Panc1 (cell line): ENCODE measurements around the gene ISLR2. TPM values are rescaled to one million over a fixed set of nuclear protein-coding genes. Genes with fewer than 3 reads are reported as not detected.

Source experiments
- ATAC-seq: fragments of 200-7000 bp; cut with Tn5 transposase; 2 replicates; pipeline ENCODE4 v1.9.1; 2020; ENCODE audit warnings: mild to moderate bottlenecking, moderate library complexity
- BruUV-seq: library from RNA; stranded (reverse); fragments of 400-500 nt; replicated peaks from 2 replicates; lab custom pipeline; 2021; lab: Mats Ljungman, UMichigan
- CTCF ChIA-PET: fragments of 300-600 bp; sonication (Branson Sonifier 250); formaldehyde crosslinking; loops from one replicate; lab custom pipeline; 2022; ENCODE audit warnings: antibody characterized with exemption; lab: Charles Lee
- POLR2A ChIA-PET: fragments of 300-600 bp; sonication (Branson Sonifier 250); formaldehyde crosslinking; loops from one replicate; lab custom pipeline; 2022; ENCODE audit warnings: antibody characterized with exemption; lab: Charles Lee
- DNase-seq: peaks from one replicate; pipeline ENCODE4 v3.0.0-alpha.2; 2010; ENCODE audit warnings: low read depth, low spot score
- H3K27ac ChIP-seq: 2 replicates; pipeline ENCODE4 v1.5.1; 2011; ENCODE audit warnings: mild to moderate bottlenecking, low read length, inconsistent platforms
- H3K27me3 ChIP-seq: fragments of 200-500 bp; sonication (Bioruptor generic); 2 replicates; pipeline ENCODE4 v1.6.0; 2014; ENCODE audit warnings: low read length, inconsistent platforms; ENCODE audit not compliant: control insufficient read depth, insufficient read depth
- H3K36me3 ChIP-seq: fragments of 200-500 bp; sonication (Bioruptor generic); 2 replicates; pipeline ENCODE4 v1.5.1; 2014; ENCODE audit warnings: inconsistent platforms, mild to moderate bottlenecking, low read length, moderate library complexity; ENCODE audit not compliant: control insufficient read depth, insufficient read depth
- H3K4me1 ChIP-seq: 2 replicates; pipeline ENCODE4 v1.5.1; 2011; ENCODE audit warnings: inconsistent platforms, mild to moderate bottlenecking, low read length, moderate library complexity; ENCODE audit not compliant: control insufficient read depth, insufficient read depth
- H3K4me3 ChIP-seq, 2 experiments: 2 replicates each; pipeline ENCODE4 v1.5.1; 2011 to 2012; ENCODE audit warnings: low read depth in 2 of 2, low read length in 2 of 2, mild to moderate bottlenecking in 2 of 2, inconsistent platforms in 1 of 2, moderate library complexity in 1 of 2
- H3K9me3 ChIP-seq: fragments of 200-500 bp; sonication (Bioruptor generic); 2 replicates; pipeline ENCODE4 v1.5.1; 2014; ENCODE audit warnings: low read depth, mild to moderate bottlenecking, inconsistent platforms, low read length, moderate library complexity; ENCODE audit not compliant: control insufficient read depth, insufficient read depth
- CTCF ChIP-seq: fragments of 450-650 bp; IDR thresholded peaks from 2 replicates; pipeline ENCODE4 v1.5.1; 2017; ENCODE audit warnings: mild to moderate bottlenecking
- POLR2AphosphoS5 ChIP-seq: IDR thresholded peaks from 2 replicates; pipeline ENCODE4 v1.6.1; 2012; ENCODE audit warnings: mild to moderate bottlenecking, low read depth, low read length, moderate library complexity
- REST ChIP-seq, 2 experiments: IDR thresholded peaks; 2 replicates each; pipeline ENCODE4 v1.6.1; 2011 to 2012; ENCODE audit warnings: low read depth in 2 of 2, control low read depth in 1 of 2, low read length in 1 of 2, mild to moderate bottlenecking in 1 of 2, moderate library complexity in 1 of 2; ENCODE audit not compliant: insufficient read depth in 1 of 2
- SIN3A ChIP-seq: IDR thresholded peaks from 2 replicates; pipeline ENCODE4 v1.6.1; 2012; ENCODE audit warnings: low read depth, mild to moderate bottlenecking, low read length, moderate library complexity, borderline replicate concordance; ENCODE audit not compliant: insufficient read depth
- TCF7L2 ChIP-seq: IDR thresholded peaks from 2 replicates; pipeline ENCODE4 v1.6.1; 2011; ENCODE audit warnings: mild to moderate bottlenecking, low read depth, low read length, inconsistent platforms
- in situ Hi-C: cut with HindIII; loops from 2 replicates; pipeline ENCODE4 v1.10.0; 2016; ENCODE audit warnings: low sequenced_read_pairs, low pct_unique_long_range_greater_than_20kb
- intact Hi-C: fragments of 100-400 bp; cut with micrococcal nuclease; formaldehyde crosslinking; loops from one replicate; pipeline ENCODE4 v1.10.0; 2022; ENCODE audit not compliant: unreplicated experiment
- total RNA-seq: library from RNA; stranded (reverse); gene quantifications from one replicate; pipeline ENCODE4 v1.2.1, GENCODE V29; 2021; ENCODE audit not compliant: unreplicated experiment

Gene ISLR2
- total RNA-seq, 1 experiment from 2014 or later: 0.36 TPM

- ATAC-seq (no peak), DNase-seq (no peak)
- TF ChIP-seq CTCF (no peak), REST (IDR thresholded peaks at IDR 0.05; ENCODE audit: insufficient read depth in 1 of 2, low read depth in 2 of 2, low read length in 1 of 2) (no peak), POLR2AphosphoS5 (no peak), TCF7L2 (no peak), SIN3A (no peak)
- Histone ChIP-seq H3K27ac (no peak overlapping the region), H3K27me3 (no peaks in the 10 kb centered on the region; the same call in none of the 2 replicates), H3K9me3 (no peaks in the 10 kb centered on the region), H3K4me3 (no peak overlapping the region), H3K36me3 (no peaks in the 10 kb centered on the region), H3K4me1 (no peaks in the 10 kb centered on the region; the same call in 1 of the 2 replicates)
- intact Hi-C loops (no loop called here), in situ Hi-C loops (no loop called here)
- ChIA-PET CTCF (no interaction called here), POLR2A (no interaction called here)
- BruUV-seq: no TSS peak
These were observed 8.5 kb upstream of the ISLR2 start for GRCh38 chr15:74121858-74122257.

- no peak for ATAC-seq
- intact Hi-C loops (no loop called here), in situ Hi-C loops (no loop called here)
- Histone ChIP-seq H3K4me3 (no peak overlapping the region), H3K36me3 (no peaks in the 10 kb centered on the region), H3K9me3 (no peaks in the 10 kb centered on the region), H3K27ac (no peak overlapping the region), H3K27me3 (peaks cover 2% of the 10 kb centered on the region), H3K4me1 (no peaks in the 10 kb centered on the region; the same call in 1 of the 2 replicates)
- no peak for TF ChIP-seq TCF7L2
- no peak for TF ChIP-seq POLR2AphosphoS5
- TF ChIP-seq SIN3A: no peak
- TF ChIP-seq REST (IDR thresholded peaks at IDR 0.05; ENCODE audit: insufficient read depth in 1 of 2, low read depth in 2 of 2, low read length in 1 of 2): no peak
- no peak for TF ChIP-seq CTCF
- ChIA-PET CTCF (interaction anchor here (1.2 kb wide), 1 partner anchor 68 kb away, joined by 3 read pairs; no protein-coding TSS in a partner anchor), POLR2A (no interaction called here)
- DNase-seq: no peak
- BruUV-seq: no TSS peak
These were observed 7.8 kb upstream of the ISLR2 start for GRCh38 chr15:74122403-74123130.
